Hepatocyte (in vitro differentiated cells): Measurements from ENCODE around the gene C16orf86.
"Not testable (repeated sequence)": the region's sequence is repeated elsewhere in the genome, so short reads cannot be mapped to it uniquely, and the experiment has no call there.

Experiments used
- EZH2 ChIP-seq: fragments of 200-600 bp; sonication (generic); IDR thresholded peaks from 2 replicates; pipeline ENCODE4 v1.6.1; 2016; ENCODE audit warnings: antibody characterized with exemption, mild to moderate bottlenecking, borderline replicate concordance
- EZH2phosphoT487 ChIP-seq: fragments of 200-600 bp; sonication (generic); IDR thresholded peaks from one replicate; pipeline ENCODE4 v1.6.1; 2018; ENCODE audit warnings: antibody characterized with exemption, mild to moderate bottlenecking, low read depth, moderate library complexity; ENCODE audit not compliant: unreplicated experiment, severe bottlenecking
- TF ChIP-seq, protein P1 (sequence below): fragments of 200-600 bp; sonication (generic); IDR thresholded peaks from 2 replicates; pipeline ENCODE4 v1.5.1; 2016; ENCODE audit warnings: antibody characterized with exemption, mild to moderate bottlenecking; ENCODE audit not compliant: poor library complexity

DNA sequence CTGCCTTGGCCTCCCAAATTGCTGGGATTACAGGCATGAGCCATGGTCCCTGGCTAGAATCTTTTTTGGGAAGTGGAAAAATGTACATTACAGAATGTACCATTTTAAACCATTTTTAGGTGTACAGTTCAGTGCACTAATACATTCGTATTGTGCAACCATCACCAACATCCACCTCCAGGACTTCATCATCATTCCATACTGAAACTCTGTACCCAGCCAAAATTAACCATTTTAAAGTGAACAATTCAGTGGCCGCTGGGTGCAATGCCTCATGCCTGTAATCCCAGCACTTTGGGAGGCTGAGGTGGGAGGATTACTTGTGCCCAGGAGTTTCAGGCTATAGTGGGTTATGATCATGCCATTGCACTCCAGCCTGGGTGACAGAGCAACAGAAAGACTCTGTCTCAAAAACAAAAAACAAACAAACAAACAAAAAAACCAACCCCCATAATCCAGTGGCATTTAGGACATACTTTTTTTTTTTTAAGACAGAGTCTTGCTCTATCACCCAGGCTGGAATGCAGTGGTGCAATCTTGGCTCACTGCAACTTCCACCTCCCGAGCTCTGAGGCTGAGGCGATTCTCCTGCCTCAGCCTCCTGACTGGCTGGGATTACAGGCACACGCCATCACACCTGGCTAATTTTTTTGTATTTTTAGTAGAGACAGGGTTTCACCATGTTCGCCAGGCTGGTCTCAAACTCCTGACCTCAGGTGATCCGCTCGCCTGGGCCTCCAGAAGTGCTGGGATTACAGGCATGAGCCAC, 27.1 kb downstream of the C16orf86 start:
- TF ChIP-seq, protein P1, sequence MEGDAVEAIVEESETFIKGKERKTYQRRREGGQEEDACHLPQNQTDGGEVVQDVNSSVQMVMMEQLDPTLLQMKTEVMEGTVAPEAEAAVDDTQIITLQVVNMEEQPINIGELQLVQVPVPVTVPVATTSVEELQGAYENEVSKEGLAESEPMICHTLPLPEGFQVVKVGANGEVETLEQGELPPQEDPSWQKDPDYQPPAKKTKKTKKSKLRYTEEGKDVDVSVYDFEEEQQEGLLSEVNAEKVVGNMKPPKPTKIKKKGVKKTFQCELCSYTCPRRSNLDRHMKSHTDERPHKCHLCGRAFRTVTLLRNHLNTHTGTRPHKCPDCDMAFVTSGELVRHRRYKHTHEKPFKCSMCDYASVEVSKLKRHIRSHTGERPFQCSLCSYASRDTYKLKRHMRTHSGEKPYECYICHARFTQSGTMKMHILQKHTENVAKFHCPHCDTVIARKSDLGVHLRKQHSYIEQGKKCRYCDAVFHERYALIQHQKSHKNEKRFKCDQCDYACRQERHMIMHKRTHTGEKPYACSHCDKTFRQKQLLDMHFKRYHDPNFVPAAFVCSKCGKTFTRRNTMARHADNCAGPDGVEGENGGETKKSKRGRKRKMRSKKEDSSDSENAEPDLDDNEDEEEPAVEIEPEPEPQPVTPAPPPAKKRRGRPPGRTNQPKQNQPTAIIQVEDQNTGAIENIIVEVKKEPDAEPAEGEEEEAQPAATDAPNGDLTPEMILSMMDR = not testable (repeated sequence)
- TF ChIP-seq EZH2, EZH2phosphoT487: not testable (repeated sequence)
